ENCODE measurements around the gene RSBN1.
"Not testable (repeated sequence)": the region's sequence is repeated elsewhere in the genome, so short reads cannot be mapped to it uniquely, and the experiment has no call there.

RSBN1 gene

GRCh38 chr1:113734357-113735055, 77.8 kb downstream of the RSBN1 start:
- DNase-seq: no peak

- no peak for DNase-seq
Observed at GRCh38 chr1:113732802-113733201, 79.5 kb downstream of the RSBN1 start.

DNA sequence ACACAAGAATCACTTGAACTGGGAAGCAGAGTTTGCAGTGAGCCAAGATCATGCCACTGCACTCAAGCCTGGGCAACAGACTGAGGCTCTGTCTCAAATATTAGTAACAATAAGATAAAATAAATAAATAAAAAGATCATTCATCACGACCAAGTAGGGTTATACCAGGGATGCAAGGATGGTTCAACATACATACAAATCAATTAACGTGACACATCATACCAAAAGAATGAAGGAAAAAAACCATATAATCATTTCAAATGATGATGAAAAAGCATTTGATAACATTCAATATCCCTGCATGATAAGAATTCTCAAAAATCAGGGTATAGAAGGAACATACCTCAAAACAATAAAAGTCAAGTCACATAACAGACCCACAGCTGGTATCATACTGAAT, 91.3 kb downstream of the RSBN1 start:
- DNase-seq: no peak

- DNase-seq: not testable (repeated sequence)
Observed at GRCh38 chr1:113718621-113719020, 93.7 kb downstream of the RSBN1 start.

DNA sequence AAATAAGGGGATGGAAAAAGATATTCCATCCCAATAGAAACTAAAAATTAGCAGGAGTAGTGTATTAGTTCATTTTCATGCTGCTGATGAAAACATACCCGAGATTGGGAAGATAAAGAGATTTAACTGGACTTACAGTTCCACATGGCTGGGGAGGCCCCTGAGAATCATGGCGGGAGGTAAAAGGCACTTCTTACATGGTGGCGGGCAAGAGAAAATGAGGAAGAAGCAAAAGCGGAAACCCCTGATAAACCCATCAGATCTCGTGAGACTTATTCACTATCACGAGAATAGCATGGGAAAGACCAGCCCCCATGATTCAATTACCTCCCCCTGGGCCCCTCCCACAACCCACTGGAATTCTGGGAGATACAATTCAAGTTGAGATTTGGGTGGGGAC, 94.8 kb downstream of the RSBN1 start:
- DNase-seq: not testable (repeated sequence)

GRCh38 chr1:113714606-113715269, 97.5 kb downstream of the RSBN1 start:
- DNase-seq: no peak
